Left colon (tissue), 2 donors: ENCODE data around the gene RAD54L. TPM values are rescaled to one million over a fixed set of nuclear protein-coding genes. Genes with fewer than 3 reads are reported as not detected.
A peak's percentile ranks its signal among the peaks of the same experiment; 100 is the strongest.
"Not testable (repeated sequence)": the region's sequence is repeated elsewhere in the genome, so short reads cannot be mapped to it uniquely, and the experiment has no call there.

Experiments used
- ATAC-seq: fragments of 200-7000 bp; cut with Tn5 transposase; one replicate; pipeline ENCODE4 v1.9.1; 2020; ENCODE audit warnings: mild to moderate bottlenecking, moderate library complexity
- DNase-seq, 2 donors: peaks; one replicate each; pipeline ENCODE4 v3.0.0-alpha.2; 2020
- intact Hi-C, 2 donors: fragments of 100-400 bp; cut with DNase I in 1 of 2; cut with micrococcal nuclease in 1 of 2; formaldehyde crosslinking; loops; one replicate each; pipeline versions ENCODE4 v1.11.2 to v1.14.0; 2022; cut with DNase I, micrococcal nuclease
- total RNA-seq, 2 donors: library from RNA; stranded (reverse); fragmentation: NEBNext Ultra II Directional; extraction: Animal tissue kit (Norgen Biotek cat#: 25700); gene quantifications; one replicate each; pipeline ENCODE4 v1.2.1, GENCODE V29; 2021
- donor health status: DM: no; HTN: no; CAD: no.
- donor health status: DM: yes; HTN: yes; CAD: no.

The RAD54L gene
- total RNA-seq, 2 donors from 2014 or later = 2.8 to 7.4 TPM

GRCh38 chr1:46231231-46231630 lies 16.3 kb upstream of the RAD54L start:
- ATAC-seq, intact Hi-C loops, DNase-seq: not testable (repeated sequence)

GRCh38 chr1:46236882-46237281 lies 10.7 kb upstream of the RAD54L start:
- ATAC-seq (no peak), DNase-seq (no peak)
- intact Hi-C loops = no loop called here

GRCh38 chr1:46238865-46239264 lies 8.7 kb upstream of the RAD54L start:
- DNase-seq, ATAC-seq, intact Hi-C loops: not testable (repeated sequence)

GRCh38 chr1:46241733-46242132 lies 5.8 kb upstream of the RAD54L start:
- DNase-seq, intact Hi-C loops, ATAC-seq: not testable (repeated sequence)

- DNase-seq = no peak
- intact Hi-C loops = no loop called here
- no peak for ATAC-seq
Measured at GRCh38 chr1:46242918-46243317, 4.6 kb upstream of the RAD54L start.

- DNase-seq, intact Hi-C loops, ATAC-seq: not testable (repeated sequence)
Measured at GRCh38 chr1:46243831-46244230, 3.7 kb upstream of the RAD54L start.

- ATAC-seq (no peak), DNase-seq (no peak)
- intact Hi-C loops = no loop called here
Measured at GRCh38 chr1:46244656-46245371, 2.7 kb upstream of the RAD54L start.

- ATAC-seq, intact Hi-C loops, DNase-seq: not testable (repeated sequence)
Measured at GRCh38 chr1:46246136-46246535, 1.4 kb upstream of the RAD54L start.

GRCh38 chr1:46246548-46247435 lies 771 bp upstream of the RAD54L start:
- ATAC-seq (peak; percentile 85), DNase-seq (peak in 1 of 2 donors; percentile 68)
- intact Hi-C loops = no loop called here

GRCh38 chr1:46248122-46248920 lies 758 bp downstream of the RAD54L start:
- DNase-seq = peak; percentile 63 to 67
- intact Hi-C loops = no loop called here
- ATAC-seq = no peak

- DNase-seq (no peak), ATAC-seq (no peak)
- intact Hi-C loops = no loop called here
Measured at GRCh38 chr1:46254668-46255067, 7.1 kb downstream of the RAD54L start.

GRCh38 chr1:46256523-46256922 lies 9.0 kb downstream of the RAD54L start:
- no peak for DNase-seq
- no peak for ATAC-seq
- intact Hi-C loops = no loop called here

- no peak for ATAC-seq
- no peak for DNase-seq
- intact Hi-C loops = no loop called here
Measured at GRCh38 chr1:46262508-46262907, 14.9 kb downstream of the RAD54L start.

GRCh38 chr1:46263146-46263545 lies 15.6 kb downstream of the RAD54L start:
- no peak for ATAC-seq
- no peak for DNase-seq
- intact Hi-C loops = no loop called here

GRCh38 chr1:46268578-46268977 lies 21.0 kb downstream of the RAD54L start:
- ATAC-seq (no peak), DNase-seq (no peak)
- intact Hi-C loops = no loop called here

- no peak for ATAC-seq
- intact Hi-C loops = no loop called here
- no peak for DNase-seq
Measured at GRCh38 chr1:46274225-46275029, 26.9 kb downstream of the RAD54L start.

GRCh38 chr1:46275030-46275337 lies 27.4 kb downstream of the RAD54L start:
- intact Hi-C loops = no loop called here
- DNase-seq = no peak
- ATAC-seq = no peak

- no peak for DNase-seq
- ATAC-seq = no peak
- intact Hi-C loops = no loop called here
Measured at GRCh38 chr1:46277658-46278373, 30.3 kb downstream of the RAD54L start.
